Measurements from ENCODE around the gene ZBTB18. TPM values are rescaled to one million over a fixed set of nuclear protein-coding genes. Genes with fewer than 3 reads are reported as not detected.

The ZBTB18 gene
- total RNA-seq, 2 experiments from 2014 or later: 8.2 TPM

- intact Hi-C loops (cut with micrococcal nuclease): no loop called here
- peak; percentile 11 for DNase-seq
- TF ChIP-seq, protein P1, sequence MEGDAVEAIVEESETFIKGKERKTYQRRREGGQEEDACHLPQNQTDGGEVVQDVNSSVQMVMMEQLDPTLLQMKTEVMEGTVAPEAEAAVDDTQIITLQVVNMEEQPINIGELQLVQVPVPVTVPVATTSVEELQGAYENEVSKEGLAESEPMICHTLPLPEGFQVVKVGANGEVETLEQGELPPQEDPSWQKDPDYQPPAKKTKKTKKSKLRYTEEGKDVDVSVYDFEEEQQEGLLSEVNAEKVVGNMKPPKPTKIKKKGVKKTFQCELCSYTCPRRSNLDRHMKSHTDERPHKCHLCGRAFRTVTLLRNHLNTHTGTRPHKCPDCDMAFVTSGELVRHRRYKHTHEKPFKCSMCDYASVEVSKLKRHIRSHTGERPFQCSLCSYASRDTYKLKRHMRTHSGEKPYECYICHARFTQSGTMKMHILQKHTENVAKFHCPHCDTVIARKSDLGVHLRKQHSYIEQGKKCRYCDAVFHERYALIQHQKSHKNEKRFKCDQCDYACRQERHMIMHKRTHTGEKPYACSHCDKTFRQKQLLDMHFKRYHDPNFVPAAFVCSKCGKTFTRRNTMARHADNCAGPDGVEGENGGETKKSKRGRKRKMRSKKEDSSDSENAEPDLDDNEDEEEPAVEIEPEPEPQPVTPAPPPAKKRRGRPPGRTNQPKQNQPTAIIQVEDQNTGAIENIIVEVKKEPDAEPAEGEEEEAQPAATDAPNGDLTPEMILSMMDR (IDR thresholded peaks at IDR 0.05): no peak
- H3K27ac Mint-ChIP-seq: no peak overlapping the region
- ChIA-PET CTCF (no interaction called here), POLR2A (interaction anchor here (0.8 kb wide), 1 partner anchor 116 kb away, joined by 3 read pairs; no protein-coding TSS in a partner anchor)
- ATAC-seq: peak; percentile 56
- H3K9me3 Mint-ChIP-seq: peaks cover 2% of the 10 kb centered on the region
- H3K36me3 Mint-ChIP-seq (ENCODE audit: low read depth): no peaks in the 10 kb centered on the region
- H3K4me1 Mint-ChIP-seq (ENCODE audit: low read depth): peaks cover 20% of the 10 kb centered on the region
- H3K4me3 Mint-ChIP-seq: no peak overlapping the region
- H3K27me3 Mint-ChIP-seq: peaks cover 4% of the 10 kb centered on the region
Measured at GRCh38 chr1:244100704-244101453, 49.8 kb downstream of the ZBTB18 start.

DNA sequence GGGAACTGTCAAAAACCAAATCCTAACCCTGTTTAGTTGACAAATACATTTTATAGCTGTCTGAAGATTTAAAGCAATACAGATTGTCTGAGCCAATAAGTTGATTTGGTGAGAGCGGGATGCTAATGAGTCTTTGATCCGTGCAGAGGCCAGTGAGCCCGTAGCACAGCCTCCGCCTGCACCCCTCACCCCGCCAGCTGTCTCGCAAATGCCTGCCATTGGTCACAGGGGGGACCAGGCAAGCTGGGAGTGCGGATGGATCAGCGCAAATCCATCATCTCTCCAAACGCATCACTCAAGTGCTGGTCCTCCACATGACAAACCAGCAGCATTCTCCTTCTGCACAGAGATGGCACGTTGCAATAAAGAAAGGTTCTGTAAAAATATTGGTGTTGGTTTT lies 51.0 kb downstream of the ZBTB18 start:
- H3K36me3 Mint-ChIP-seq (ENCODE audit: low read depth): no peaks in the 10 kb centered on the region
- intact Hi-C loops (cut with micrococcal nuclease): no loop called here
- CTCF ChIA-PET: interaction anchor here (1.6 kb wide), 1 partner anchor 9 kb away, joined by 4 read pairs; no protein-coding TSS in a partner anchor
- ATAC-seq (no peak), DNase-seq (no peak)
- H3K4me3 Mint-ChIP-seq: no peak overlapping the region
- H3K27ac Mint-ChIP-seq: no peak overlapping the region
- POLR2A ChIA-PET: no interaction called here
- TF ChIP-seq, protein P1 (IDR thresholded peaks at IDR 0.05): no peak
- H3K9me3 Mint-ChIP-seq: peaks cover 2% of the 10 kb centered on the region
- H3K27me3 Mint-ChIP-seq: peaks cover 4% of the 10 kb centered on the region
- H3K4me1 Mint-ChIP-seq (ENCODE audit: low read depth): peaks cover 20% of the 10 kb centered on the region

GRCh38 chr1:244102468-244102867 lies 51.4 kb downstream of the ZBTB18 start:
- ATAC-seq: no peak
- POLR2A ChIA-PET: no interaction called here

GRCh38 chr1:244104309-244105060 lies 53.4 kb downstream of the ZBTB18 start:
- ChIA-PET CTCF (interaction anchor here (1.5 kb wide), 1 partner anchor 168 kb away, joined by 3 read pairs; no protein-coding TSS in a partner anchor), POLR2A (no interaction called here)
- ATAC-seq: no peak
- Mint-ChIP-seq H3K36me3 (ENCODE audit: low read depth) (no peaks in the 10 kb centered on the region), H3K27ac (no peak overlapping the region), H3K27me3 (peaks cover 4% of the 10 kb centered on the region), H3K4me3 (no peak overlapping the region), H3K9me3 (no peaks in the 10 kb centered on the region), H3K4me1 (ENCODE audit: low read depth) (peaks cover 17% of the 10 kb centered on the region)
- intact Hi-C loops (cut with micrococcal nuclease): no loop called here
- TF ChIP-seq, protein P1 (IDR thresholded peaks at IDR 0.05): no peak
- no peak for DNase-seq

More at GRCh38 chr1:244102468-244102867, 51.4 kb downstream of the ZBTB18 start:
- DNase-seq: no peak
- intact Hi-C loops (cut with micrococcal nuclease): no loop called here
- H3K27me3 Mint-ChIP-seq: peaks cover 4% of the 10 kb centered on the region
- H3K9me3 Mint-ChIP-seq: peaks cover 2% of the 10 kb centered on the region
- peaks cover 19% of the 10 kb centered on the region for H3K4me1 Mint-ChIP-seq (ENCODE audit: low read depth)
- H3K4me3 Mint-ChIP-seq: no peak overlapping the region
- no peaks in the 10 kb centered on the region for H3K36me3 Mint-ChIP-seq (ENCODE audit: low read depth)
- CTCF ChIA-PET: interaction anchor here (1.6 kb wide), 1 partner anchor 9 kb away, joined by 4 read pairs; no protein-coding TSS in a partner anchor
- TF ChIP-seq, protein P1 (IDR thresholded peaks at IDR 0.05): no peak
- H3K27ac Mint-ChIP-seq: no peak overlapping the region

DNA sequence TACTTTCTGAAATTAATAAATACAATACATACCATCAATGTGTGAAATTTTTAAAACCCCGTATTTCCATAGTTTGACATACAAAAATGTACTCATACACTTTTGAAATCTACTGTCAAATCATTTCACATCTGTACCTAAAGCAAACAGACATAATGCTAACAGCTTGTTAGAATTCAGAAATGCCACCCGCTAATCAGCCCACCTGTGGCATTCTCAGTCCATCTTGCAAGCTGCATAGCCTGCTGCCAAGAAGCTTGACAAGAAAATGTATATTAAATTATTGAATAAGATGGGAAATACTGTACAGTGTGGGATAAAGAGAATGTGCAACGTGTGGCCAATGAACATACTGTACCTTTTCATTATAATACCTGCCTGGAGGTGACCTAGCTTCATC lies 55.1 kb downstream of the ZBTB18 start:
- Mint-ChIP-seq H3K4me3 (no peak overlapping the region), H3K27me3 (peaks cover 3% of the 10 kb centered on the region), H3K4me1 (ENCODE audit: low read depth) (peaks cover 5% of the 10 kb centered on the region), H3K9me3 (no peaks in the 10 kb centered on the region), H3K27ac (no peak overlapping the region), H3K36me3 (ENCODE audit: low read depth) (no peaks in the 10 kb centered on the region)
- ChIA-PET POLR2A (no interaction called here), CTCF (no interaction called here)
- DNase-seq (no peak), ATAC-seq (no peak)
- intact Hi-C loops (cut with micrococcal nuclease): no loop called here
- TF ChIP-seq, protein P1 (IDR thresholded peaks at IDR 0.05): no peak
